Liver (tissue), 9 donors: ENCODE measurements around the gene BRD4. TPM values are rescaled to one million over a fixed set of nuclear protein-coding genes. Genes with fewer than 3 reads are reported as not detected.

Experiments used
- DNase-seq: peaks from one replicate; pipeline ENCODE4 v3.0.0-alpha.2; 2017; ENCODE audit warnings: low spot score
- H3K27ac ChIP-seq, 2 donors: one replicate each; pipeline ENCODE4 v1.7.0; 2013; ENCODE audit warnings: inconsistent platforms in 2 of 2, low read length in 2 of 2, control low read depth in 1 of 2, low read depth in 1 of 2, mild to moderate bottlenecking in 1 of 2
- H3K27me3 ChIP-seq, 4 donors: one replicate each; pipeline versions ENCODE4 v1.6.1 to v1.7.0; 2013; ENCODE audit warnings: low read length in 3 of 4, inconsistent platforms in 1 of 4, mild to moderate bottlenecking in 1 of 4, moderate library complexity in 1 of 4; ENCODE audit not compliant: control insufficient read depth in 4 of 4, insufficient read depth in 4 of 4
- H3K36me3 ChIP-seq, 4 donors: one replicate each; pipeline versions ENCODE4 v1.6.1 to v1.7.0; 2013; ENCODE audit warnings: low read length in 3 of 4, mild to moderate bottlenecking in 3 of 4, low read depth in 1 of 4, moderate library complexity in 1 of 4; ENCODE audit not compliant: control insufficient read depth in 4 of 4, insufficient read depth in 3 of 4
- H3K4me1 ChIP-seq, 4 donors: one replicate each; pipeline versions ENCODE4 v1.6.1 to v1.7.0; 2013; ENCODE audit warnings: low read length in 3 of 4, mild to moderate bottlenecking in 3 of 4, moderate library complexity in 1 of 4; ENCODE audit not compliant: control insufficient read depth in 4 of 4, insufficient read depth in 4 of 4
- H3K4me3 ChIP-seq, 3 donors: one replicate each; pipeline versions ENCODE4 v1.6.1 to v1.7.0; 2013; ENCODE audit warnings: low read length in 3 of 3, control low read depth in 1 of 3, low read depth in 1 of 3, mild to moderate bottlenecking in 1 of 3
- H3K9ac ChIP-seq, 2 donors: one replicate each; pipeline ENCODE4 v1.7.0; 2013; ENCODE audit warnings: low read length in 2 of 2, mild to moderate bottlenecking in 2 of 2, moderate library complexity in 2 of 2, control low read depth in 1 of 2, low read depth in 1 of 2
- H3K9me3 ChIP-seq, 4 donors: one replicate each; pipeline versions ENCODE4 v1.6.1 to v1.7.0; 2013; ENCODE audit warnings: low read length in 3 of 4; ENCODE audit not compliant: control insufficient read depth in 4 of 4
- EGR1 ChIP-seq, 2 donors: IDR thresholded peaks; 2 replicates each; pipeline ENCODE4 v1.6.1; 2016 to 2018; ENCODE audit warnings: antibody characterized with exemption in 2 of 2, low read depth in 2 of 2
- FOXA1 ChIP-seq: IDR thresholded peaks from 2 replicates; pipeline ENCODE4 v1.6.1; 2016; ENCODE audit warnings: antibody characterized with exemption
- FOXA2 ChIP-seq: IDR thresholded peaks from 2 replicates; pipeline ENCODE4 v1.6.1; 2016; ENCODE audit warnings: antibody characterized with exemption
- GABPA ChIP-seq, 2 donors: IDR thresholded peaks in 1 of 2; conservative IDR thresholded peaks in 1 of 2; 2 replicates each; pipeline ENCODE4 v1.6.1; 2016; ENCODE audit warnings: antibody characterized with exemption in 2 of 2, mild to moderate bottlenecking in 1 of 2, moderate library complexity in 1 of 2
- HNF4A ChIP-seq, 2 donors: conservative IDR thresholded peaks; 2 replicates each; pipeline ENCODE4 v1.6.1; 2016; ENCODE audit warnings: antibody characterized with exemption in 2 of 2, mild to moderate bottlenecking in 2 of 2
- HNF4G ChIP-seq: IDR thresholded peaks from 2 replicates; pipeline ENCODE4 v1.6.1; 2016; ENCODE audit warnings: antibody characterized with exemption
- JUND ChIP-seq, 2 donors: IDR thresholded peaks; 2 replicates each; pipeline ENCODE4 v1.6.1; 2016; ENCODE audit warnings: antibody characterized with exemption in 2 of 2
- NR2F2 ChIP-seq: IDR thresholded peaks from 2 replicates; pipeline ENCODE4 v1.6.1; 2016; ENCODE audit warnings: antibody characterized with exemption
- RAD21 ChIP-seq, 2 donors: IDR thresholded peaks; 2 replicates each; pipeline ENCODE4 v1.6.1; 2016; ENCODE audit warnings: antibody characterized with exemption in 2 of 2, mild to moderate bottlenecking in 2 of 2
- RXRA ChIP-seq, 2 donors: IDR thresholded peaks; 2 replicates each; pipeline ENCODE4 v1.6.1; 2017 to 2018; ENCODE audit warnings: antibody characterized with exemption in 2 of 2, mild to moderate bottlenecking in 1 of 2
- SP1 ChIP-seq: IDR thresholded peaks from 2 replicates; pipeline ENCODE4 v1.6.1; 2018; ENCODE audit warnings: antibody characterized with exemption, mild to moderate bottlenecking
- TAF1 ChIP-seq: conservative IDR thresholded peaks from 2 replicates; pipeline ENCODE4 v1.6.1; 2016; ENCODE audit warnings: antibody characterized with exemption, mild to moderate bottlenecking
- YY1 ChIP-seq: IDR thresholded peaks from 2 replicates; pipeline ENCODE4 v1.6.1; 2016; ENCODE audit warnings: antibody characterized with exemption, mild to moderate bottlenecking
- WGBS: extraction: QIAGEN DNeasy Blood & Tissue Kit; methylation state at CpG from one replicate; pipeline ENCODE4 v1.1.7; 2013; 5-methylcytosine and 5-hydroxymethylcytosine counted together
- polyA plus RNA-seq, 2 donors: library from polyadenylated mRNA; stranded (reverse) in 1 of 2; unstranded in 1 of 2; fragments of 200-250 nt in 1 of 2; fragments of >200 nt in 1 of 2; fragmentation: Nextera tagmentation in 1 of 2; extraction: Ambion mirVana in 1 of 2; gene quantifications; one replicate each; pipeline versions ENCODE4 v1.2.1 to v1.2.3, GENCODE V29; 2013 to 2015
- total RNA-seq, 2 donors: library from RNA; depleted of rRNA; stranded (reverse); fragments of >200 nt; gene quantifications; one replicate each; pipeline ENCODE4 v1.2.3, GENCODE V29; 2014
- TF ChIP-seq, protein P1 (sequence below): IDR thresholded peaks from 2 replicates; pipeline ENCODE4 v1.6.1; 2016; ENCODE audit warnings: antibody characterized with exemption
- TF ChIP-seq, protein P2 (sequence below): IDR thresholded peaks from 2 replicates; pipeline ENCODE4 v1.6.1; 2016; ENCODE audit warnings: antibody characterized with exemption
- TF ChIP-seq, protein P3 (sequence below): fragments of 150-350 bp; IDR thresholded peaks from 2 replicates; pipeline ENCODE4 v1.5.1; 2017; ENCODE audit warnings: improper control_type of control experiment, low read depth, low read length; ENCODE audit not compliant: missing input control
- TF ChIP-seq, protein P4 (sequence below): IDR thresholded peaks from 2 replicates; pipeline ENCODE4 v1.6.1; 2016; ENCODE audit warnings: antibody characterized with exemption
- TF ChIP-seq, protein P5 (sequence below): IDR thresholded peaks from 2 replicates; pipeline ENCODE4 v1.6.1; 2016; ENCODE audit warnings: antibody characterized with exemption, mild to moderate bottlenecking
- donor health status: healthy.
- donor health status: healthy.
- donor health status: healthy.
- donor health status: healthy.
- donor health status: healthy.

The BRD4 gene
- total and polyA plus RNA-seq, 4 donors = 13.6 to 25.8 (median 20.5) TPM

DNA sequence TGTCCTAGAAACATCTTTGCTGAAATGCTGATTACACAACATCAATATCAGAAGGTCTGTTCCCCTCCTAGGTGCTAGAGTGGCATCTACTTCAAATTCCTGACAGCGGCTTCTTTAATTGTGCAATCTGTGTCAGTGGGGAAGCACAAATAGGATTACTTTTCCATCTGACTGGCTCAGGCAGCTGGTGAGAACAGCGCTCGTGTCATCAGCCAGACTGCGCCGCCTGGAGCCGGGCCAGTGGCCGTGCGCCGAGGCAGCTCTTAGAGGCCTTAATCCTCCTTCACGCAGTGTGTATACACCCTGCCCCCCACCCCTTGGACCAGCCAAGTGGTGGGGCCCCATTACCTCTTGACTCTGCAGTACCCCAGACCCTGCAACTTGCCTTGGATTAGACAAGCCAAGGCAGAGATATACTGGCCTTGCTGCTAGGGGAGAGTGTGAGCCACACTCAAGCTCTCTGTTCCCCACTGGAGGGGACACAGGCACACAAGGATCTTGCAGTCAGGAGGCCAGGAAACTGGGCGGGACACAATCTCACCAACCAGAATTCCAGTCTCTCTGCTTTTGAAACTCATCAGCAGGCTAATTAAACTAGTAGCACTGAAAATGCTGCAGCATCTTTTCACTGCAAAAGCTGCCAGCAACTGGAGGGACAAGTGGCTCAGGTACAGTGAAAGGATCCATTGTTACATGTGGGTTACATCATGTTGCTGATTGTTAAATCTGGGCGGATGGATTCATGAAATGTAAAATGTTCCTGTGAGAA, 51.2 kb downstream of the BRD4 start (continued):
- peak; percentile 8 for TF ChIP-seq SP1
- TF ChIP-seq HNF4A (conservative IDR thresholded peaks at IDR 0.05) = peak; percentile 52 to 73
- peak; percentile 36 for TF ChIP-seq YY1

DNA sequence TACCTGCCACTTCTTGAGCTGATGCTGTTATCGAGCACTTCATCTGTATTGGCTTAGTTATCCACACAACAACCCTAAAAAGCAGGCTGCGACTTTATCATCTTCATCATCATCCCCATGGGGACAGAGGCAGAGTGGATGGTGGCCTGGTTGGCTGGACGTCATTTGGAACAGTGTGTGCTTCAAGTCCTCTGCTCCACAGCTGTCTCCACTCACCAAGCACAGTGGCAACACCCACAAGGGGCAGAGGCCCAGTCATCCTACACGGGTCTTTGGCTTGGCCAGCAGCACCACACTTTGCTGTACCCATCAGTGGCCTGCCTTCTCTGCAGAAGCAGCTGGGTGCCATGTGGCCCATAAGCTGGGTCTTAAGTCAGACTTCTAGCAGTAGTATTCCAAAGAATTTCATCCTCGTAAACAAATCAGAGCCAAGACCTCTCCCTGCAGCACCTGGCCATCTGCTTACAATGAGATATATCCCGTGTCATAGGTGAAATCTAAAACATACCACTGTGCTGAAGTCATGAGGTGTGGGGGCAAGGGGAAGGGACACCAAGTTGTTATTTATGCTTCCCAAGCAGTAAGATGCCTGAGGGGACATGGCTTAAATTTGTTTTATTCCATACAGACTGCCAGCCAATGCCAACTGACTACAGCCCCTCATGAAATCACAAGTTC, 52.2 kb downstream of the BRD4 start:
- Histone ChIP-seq H3K9me3 (no peaks in the 10 kb centered on the region), H3K27me3 (no peaks in the 10 kb centered on the region), H3K27ac (peak overlapping the region; percentile 57 to 71), H3K36me3 (no peaks in the 10 kb centered on the region), H3K9ac (no peak overlapping the region), H3K4me3 (no peak overlapping the region), H3K4me1 (peaks cover 19 to 76% (median 62%) of the 10 kb centered on the region in 4 donors)
- 75% methylated on average over 6 of the region's 6 CpGs for WGBS
- TF ChIP-seq SP1 (no peak), FOXA2 (no peak)
- DNase-seq = no peak

DNA sequence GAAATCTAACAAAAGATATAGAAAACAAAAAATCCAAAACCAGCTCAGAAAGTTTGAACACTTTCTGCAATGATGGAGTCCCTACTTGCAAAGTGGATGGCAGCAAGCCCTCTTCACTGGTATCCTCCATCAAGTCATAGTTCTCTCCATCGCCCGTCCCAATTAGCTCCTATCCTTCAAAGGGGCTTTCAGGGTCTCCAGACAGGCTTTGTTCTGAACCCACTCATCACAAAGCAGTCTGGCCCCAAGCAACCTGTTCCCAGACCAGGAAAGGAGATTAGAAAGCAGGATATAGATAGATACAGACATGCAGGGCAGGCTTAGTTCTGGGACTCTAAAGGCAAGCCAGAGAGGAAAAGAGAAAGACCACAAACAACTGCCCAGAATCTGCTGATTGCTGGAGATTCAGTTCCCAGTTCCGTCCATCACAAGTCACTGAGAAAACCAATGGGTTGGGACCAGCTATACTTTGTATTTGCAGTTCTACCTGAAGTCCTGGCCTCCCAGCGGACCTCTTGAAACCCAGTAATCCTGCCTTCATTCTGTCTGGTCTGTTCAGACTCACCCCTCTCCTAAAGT, 52.9 kb downstream of the BRD4 start:
- Histone ChIP-seq H3K27me3 (no peaks in the 10 kb centered on the region), H3K9me3 (no peaks in the 10 kb centered on the region), H3K27ac (no peak overlapping the region), H3K4me3 (no peak overlapping the region), H3K9ac (no peak overlapping the region), H3K36me3 (no peaks in the 10 kb centered on the region), H3K4me1 (peaks cover 19 to 71% (median 62%) of the 10 kb centered on the region in 4 donors)
- TF ChIP-seq TAF1 (no peak), EGR1 (IDR thresholded peaks at IDR 0.05; ENCODE audit: low read depth in 2 of 2) (no peak), HNF4G (no peak), NR2F2 (no peak), FOXA2 (no peak), RAD21 (IDR thresholded peaks at IDR 0.05) (no peak), YY1 (no peak), GABPA (IDR thresholded peaks at IDR 0.05 in 1 of 2, conservative IDR thresholded peaks at IDR 0.05 in 1 of 2) (no peak), JUND (IDR thresholded peaks at IDR 0.05) (no peak), RXRA (IDR thresholded peaks at IDR 0.05) (no peak), HNF4A (conservative IDR thresholded peaks at IDR 0.05) (no peak), FOXA1 (no peak), SP1 (no peak)
- TF ChIP-seq, protein P1, sequence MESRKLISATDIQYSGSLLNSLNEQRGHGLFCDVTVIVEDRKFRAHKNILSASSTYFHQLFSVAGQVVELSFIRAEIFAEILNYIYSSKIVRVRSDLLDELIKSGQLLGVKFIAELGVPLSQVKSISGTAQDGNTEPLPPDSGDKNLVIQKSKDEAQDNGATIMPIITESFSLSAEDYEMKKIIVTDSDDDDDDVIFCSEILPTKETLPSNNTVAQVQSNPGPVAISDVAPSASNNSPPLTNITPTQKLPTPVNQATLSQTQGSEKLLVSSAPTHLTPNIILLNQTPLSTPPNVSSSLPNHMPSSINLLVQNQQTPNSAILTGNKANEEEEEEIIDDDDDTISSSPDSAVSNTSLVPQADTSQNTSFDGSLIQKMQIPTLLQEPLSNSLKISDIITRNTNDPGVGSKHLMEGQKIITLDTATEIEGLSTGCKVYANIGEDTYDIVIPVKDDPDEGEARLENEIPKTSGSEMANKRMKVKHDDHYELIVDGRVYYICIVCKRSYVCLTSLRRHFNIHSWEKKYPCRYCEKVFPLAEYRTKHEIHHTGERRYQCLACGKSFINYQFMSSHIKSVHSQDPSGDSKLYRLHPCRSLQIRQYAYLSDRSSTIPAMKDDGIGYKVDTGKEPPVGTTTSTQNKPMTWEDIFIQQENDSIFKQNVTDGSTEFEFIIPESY = no peak
- TF ChIP-seq, protein P2, sequence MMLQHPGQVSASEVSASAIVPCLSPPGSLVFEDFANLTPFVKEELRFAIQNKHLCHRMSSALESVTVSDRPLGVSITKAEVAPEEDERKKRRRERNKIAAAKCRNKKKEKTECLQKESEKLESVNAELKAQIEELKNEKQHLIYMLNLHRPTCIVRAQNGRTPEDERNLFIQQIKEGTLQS = no peak
- TF ChIP-seq, protein P3, sequence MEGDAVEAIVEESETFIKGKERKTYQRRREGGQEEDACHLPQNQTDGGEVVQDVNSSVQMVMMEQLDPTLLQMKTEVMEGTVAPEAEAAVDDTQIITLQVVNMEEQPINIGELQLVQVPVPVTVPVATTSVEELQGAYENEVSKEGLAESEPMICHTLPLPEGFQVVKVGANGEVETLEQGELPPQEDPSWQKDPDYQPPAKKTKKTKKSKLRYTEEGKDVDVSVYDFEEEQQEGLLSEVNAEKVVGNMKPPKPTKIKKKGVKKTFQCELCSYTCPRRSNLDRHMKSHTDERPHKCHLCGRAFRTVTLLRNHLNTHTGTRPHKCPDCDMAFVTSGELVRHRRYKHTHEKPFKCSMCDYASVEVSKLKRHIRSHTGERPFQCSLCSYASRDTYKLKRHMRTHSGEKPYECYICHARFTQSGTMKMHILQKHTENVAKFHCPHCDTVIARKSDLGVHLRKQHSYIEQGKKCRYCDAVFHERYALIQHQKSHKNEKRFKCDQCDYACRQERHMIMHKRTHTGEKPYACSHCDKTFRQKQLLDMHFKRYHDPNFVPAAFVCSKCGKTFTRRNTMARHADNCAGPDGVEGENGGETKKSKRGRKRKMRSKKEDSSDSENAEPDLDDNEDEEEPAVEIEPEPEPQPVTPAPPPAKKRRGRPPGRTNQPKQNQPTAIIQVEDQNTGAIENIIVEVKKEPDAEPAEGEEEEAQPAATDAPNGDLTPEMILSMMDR = no peak
- TF ChIP-seq, protein P4, sequence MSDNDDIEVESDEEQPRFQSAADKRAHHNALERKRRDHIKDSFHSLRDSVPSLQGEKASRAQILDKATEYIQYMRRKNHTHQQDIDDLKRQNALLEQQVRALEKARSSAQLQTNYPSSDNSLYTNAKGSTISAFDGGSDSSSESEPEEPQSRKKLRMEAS = no peak
- TF ChIP-seq, protein P5, sequence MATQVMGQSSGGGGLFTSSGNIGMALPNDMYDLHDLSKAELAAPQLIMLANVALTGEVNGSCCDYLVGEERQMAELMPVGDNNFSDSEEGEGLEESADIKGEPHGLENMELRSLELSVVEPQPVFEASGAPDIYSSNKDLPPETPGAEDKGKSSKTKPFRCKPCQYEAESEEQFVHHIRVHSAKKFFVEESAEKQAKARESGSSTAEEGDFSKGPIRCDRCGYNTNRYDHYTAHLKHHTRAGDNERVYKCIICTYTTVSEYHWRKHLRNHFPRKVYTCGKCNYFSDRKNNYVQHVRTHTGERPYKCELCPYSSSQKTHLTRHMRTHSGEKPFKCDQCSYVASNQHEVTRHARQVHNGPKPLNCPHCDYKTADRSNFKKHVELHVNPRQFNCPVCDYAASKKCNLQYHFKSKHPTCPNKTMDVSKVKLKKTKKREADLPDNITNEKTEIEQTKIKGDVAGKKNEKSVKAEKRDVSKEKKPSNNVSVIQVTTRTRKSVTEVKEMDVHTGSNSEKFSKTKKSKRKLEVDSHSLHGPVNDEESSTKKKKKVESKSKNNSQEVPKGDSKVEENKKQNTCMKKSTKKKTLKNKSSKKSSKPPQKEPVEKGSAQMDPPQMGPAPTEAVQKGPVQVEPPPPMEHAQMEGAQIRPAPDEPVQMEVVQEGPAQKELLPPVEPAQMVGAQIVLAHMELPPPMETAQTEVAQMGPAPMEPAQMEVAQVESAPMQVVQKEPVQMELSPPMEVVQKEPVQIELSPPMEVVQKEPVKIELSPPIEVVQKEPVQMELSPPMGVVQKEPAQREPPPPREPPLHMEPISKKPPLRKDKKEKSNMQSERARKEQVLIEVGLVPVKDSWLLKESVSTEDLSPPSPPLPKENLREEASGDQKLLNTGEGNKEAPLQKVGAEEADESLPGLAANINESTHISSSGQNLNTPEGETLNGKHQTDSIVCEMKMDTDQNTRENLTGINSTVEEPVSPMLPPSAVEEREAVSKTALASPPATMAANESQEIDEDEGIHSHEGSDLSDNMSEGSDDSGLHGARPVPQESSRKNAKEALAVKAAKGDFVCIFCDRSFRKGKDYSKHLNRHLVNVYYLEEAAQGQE = no peak
- DNase-seq = no peak
- 81% methylated on average over 4 of the region's 4 CpGs for WGBS
